ENCODE data around the gene MPRIP. TPM values are rescaled to one million over a fixed set of nuclear protein-coding genes. Genes with fewer than 3 reads are reported as not detected.

The MPRIP gene
- total RNA-seq, 1 donor from 2014 or later: 345 TPM

- H3K27ac Mint-ChIP-seq (ENCODE audit: unreplicated experiment): peak overlapping the region; percentile 65
- no peak for TF ChIP-seq CTCF (IDR thresholded peaks at IDR 0.05)
- H3K4me1 Mint-ChIP-seq (ENCODE audit: low read depth): peaks cover 57% of the 10 kb centered on the region
- H3K36me3 Mint-ChIP-seq (ENCODE audit: low read depth): peaks cover 2% of the 10 kb centered on the region
- DNase-seq (ENCODE audit: low spot score): peak; percentile 56
- no peak overlapping the region for H3K4me3 Mint-ChIP-seq (ENCODE audit: unreplicated experiment)
- no peaks in the 10 kb centered on the region for H3K27me3 Mint-ChIP-seq (ENCODE audit: low read depth)
- H3K9me3 Mint-ChIP-seq (ENCODE audit: low read depth): no peaks in the 10 kb centered on the region
These were observed 49.8 kb downstream of the MPRIP start for GRCh38 chr17:17091856-17092756.

- peaks cover 65% of the 10 kb centered on the region for H3K4me1 Mint-ChIP-seq (ENCODE audit: low read depth)
- H3K36me3 Mint-ChIP-seq (ENCODE audit: low read depth): no peaks in the 10 kb centered on the region
- H3K4me3 Mint-ChIP-seq (ENCODE audit: unreplicated experiment): no peak overlapping the region
- H3K27me3 Mint-ChIP-seq (ENCODE audit: low read depth): no peaks in the 10 kb centered on the region
- peak; percentile 14 for DNase-seq (ENCODE audit: low spot score)
- TF ChIP-seq CTCF (IDR thresholded peaks at IDR 0.05): no peak
- H3K27ac Mint-ChIP-seq (ENCODE audit: unreplicated experiment): peak overlapping the region; percentile 74
- no peaks in the 10 kb centered on the region for H3K9me3 Mint-ChIP-seq (ENCODE audit: low read depth)
These were observed 51.5 kb downstream of the MPRIP start for GRCh38 chr17:17093764-17094163.

- DNase-seq (ENCODE audit: low spot score): no peak
- no peak overlapping the region for H3K4me3 Mint-ChIP-seq (ENCODE audit: unreplicated experiment)
- H3K4me1 Mint-ChIP-seq (ENCODE audit: low read depth): peaks cover 83% of the 10 kb centered on the region
- no peaks in the 10 kb centered on the region for H3K27me3 Mint-ChIP-seq (ENCODE audit: low read depth)
- no peaks in the 10 kb centered on the region for H3K36me3 Mint-ChIP-seq (ENCODE audit: low read depth)
- peak overlapping the region; percentile 89 for H3K27ac Mint-ChIP-seq (ENCODE audit: unreplicated experiment)
- no peak for TF ChIP-seq CTCF (IDR thresholded peaks at IDR 0.05)
- no peaks in the 10 kb centered on the region for H3K9me3 Mint-ChIP-seq (ENCODE audit: low read depth)
These were observed 54.4 kb downstream of the MPRIP start for GRCh38 chr17:17096438-17097178.

- Mint-ChIP-seq H3K27me3 (ENCODE audit: low read depth) (no peaks in the 10 kb centered on the region), H3K36me3 (ENCODE audit: low read depth) (peaks cover 1% of the 10 kb centered on the region), H3K9me3 (ENCODE audit: low read depth) (no peaks in the 10 kb centered on the region), H3K27ac (ENCODE audit: unreplicated experiment) (peak overlapping the region; percentile 95), H3K4me3 (ENCODE audit: unreplicated experiment) (peak overlapping the region; percentile 56), H3K4me1 (ENCODE audit: low read depth) (peaks cover 78% of the 10 kb centered on the region)
- TF ChIP-seq CTCF (IDR thresholded peaks at IDR 0.05): no peak
- DNase-seq (ENCODE audit: low spot score): peak; percentile 42
These were observed 55.6 kb downstream of the MPRIP start for GRCh38 chr17:17097763-17098345.

Data from chondrocyte (in vitro differentiated cells).